KMS-11 (cell line): ENCODE data around the gene CLSTN1.

Experiments
- H2AFZ ChIP-seq: fragments of 200-600 bp; sonication (generic); 2 replicates; pipeline ENCODE4 v1.6.1; 2016; ENCODE audit warnings: antibody characterized with exemption, mixed run types, low read depth
- H3K27ac ChIP-seq: fragments of 200-600 bp; sonication (generic); 2 replicates; pipeline ENCODE4 v1.6.1; 2016; ENCODE audit warnings: mild to moderate bottlenecking, mixed run types
- H3K27me3 ChIP-seq: fragments of 200-600 bp; sonication (generic); 2 replicates; pipeline ENCODE4 v1.6.1; 2017; ENCODE audit warnings: mild to moderate bottlenecking, low read depth, mixed run types, moderate library complexity; ENCODE audit not compliant: insufficient read depth
- H3K36me3 ChIP-seq: fragments of 200-600 bp; sonication (generic); 2 replicates; pipeline ENCODE4 v1.6.1; 2017; ENCODE audit warnings: mild to moderate bottlenecking, mixed run types; ENCODE audit not compliant: insufficient read depth
- H3K4me1 ChIP-seq: fragments of 200-600 bp; sonication (generic); 2 replicates; pipeline ENCODE4 v1.6.1; 2016; ENCODE audit warnings: mild to moderate bottlenecking, low read depth, mixed run types; ENCODE audit not compliant: poor library complexity, severe bottlenecking
- H3K4me2 ChIP-seq: fragments of 200-600 bp; sonication (generic); 2 replicates; pipeline ENCODE4 v1.7.0; 2016; ENCODE audit warnings: mild to moderate bottlenecking, mixed run types
- H3K4me3 ChIP-seq: fragments of 200-600 bp; sonication (generic); IDR thresholded peaks from 2 replicates; pipeline ENCODE4 v1.6.1; 2017; ENCODE audit warnings: low read depth, low read length, mixed read lengths; ENCODE audit not compliant: insufficient read depth
- H3K79me2 ChIP-seq: fragments of 200-600 bp; sonication (generic); 2 replicates; pipeline ENCODE4 v1.6.1; 2016; ENCODE audit warnings: low read depth, mixed run types; ENCODE audit not compliant: insufficient read depth
- H3K9ac ChIP-seq: fragments of 200-600 bp; sonication (generic); 2 replicates; pipeline ENCODE4 v1.6.1; 2016; ENCODE audit warnings: mild to moderate bottlenecking, mixed run types
- H4K20me1 ChIP-seq: fragments of 200-600 bp; sonication (generic); 2 replicates; pipeline ENCODE4 v1.6.1; 2016; ENCODE audit warnings: mild to moderate bottlenecking, mixed run types; ENCODE audit not compliant: insufficient read depth
- CTCF ChIP-seq: fragments of 200-600 bp; sonication (generic); conservative IDR thresholded peaks from 2 replicates; pipeline ENCODE4 v1.6.1; 2017; ENCODE audit warnings: low read depth, mild to moderate bottlenecking, antibody characterized with exemption, low read length, moderate library complexity, mixed read lengths

CLSTN1 gene

DNA sequence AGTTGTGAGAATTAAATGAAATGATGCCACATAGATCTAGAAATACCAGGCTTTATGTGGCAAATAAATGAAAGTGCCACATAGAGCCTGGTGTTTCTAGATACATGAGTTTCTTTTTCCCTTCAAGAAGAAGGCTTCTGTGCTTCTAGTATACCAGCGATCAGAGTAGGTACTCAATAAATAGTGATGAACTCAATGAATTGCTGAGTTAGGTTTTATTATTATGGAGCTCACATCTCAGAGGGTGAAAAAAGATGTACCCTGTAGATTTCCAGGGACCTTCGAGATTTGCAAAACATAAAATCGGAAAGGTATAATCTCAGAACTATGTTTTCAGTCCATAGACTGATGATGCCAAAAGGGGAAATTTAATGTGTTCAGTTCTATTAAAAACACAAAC is 2.3 kb upstream of the CLSTN1 start:
- Histone ChIP-seq H3K27ac (no peak overlapping the region), H2AFZ (no peak overlapping the region), H3K79me2 (peaks cover 19% of the 10 kb centered on the region), H3K4me2 (no peak overlapping the region), H3K27me3 (no peaks in the 10 kb centered on the region; the same call in 1 of the 2 replicates), H3K4me3 (no peak overlapping the region), H3K36me3 (no peaks in the 10 kb centered on the region), H3K9ac (no peak overlapping the region), H3K4me1 (peaks cover 16% of the 10 kb centered on the region), H4K20me1 (peaks cover 16% of the 10 kb centered on the region)
- no peak for TF ChIP-seq CTCF

GRCh38 chr1:9825093-9826074 is 1.6 kb upstream of the CLSTN1 start:
- no peak overlapping the region for H3K4me3 ChIP-seq
- H3K4me1 ChIP-seq, result peaks cover 21% of the 10 kb centered on the region
- H3K4me2 ChIP-seq, result no peak overlapping the region
- no peak overlapping the region for H3K9ac ChIP-seq
- no peak overlapping the region; the same call in 1 of the 2 replicates for H2AFZ ChIP-seq
- H3K27ac ChIP-seq, result no peak overlapping the region
- no peak for TF ChIP-seq CTCF
- peaks cover 16% of the 10 kb centered on the region for H4K20me1 ChIP-seq
- peaks cover 26% of the 10 kb centered on the region for H3K79me2 ChIP-seq
- no peaks in the 10 kb centered on the region for H3K36me3 ChIP-seq
- H3K27me3 ChIP-seq, result no peaks in the 10 kb centered on the region; the same call in 1 of the 2 replicates

- no peaks in the 10 kb centered on the region; the same call in 1 of the 2 replicates for H3K27me3 ChIP-seq
- H2AFZ ChIP-seq, result peak overlapping the region; percentile 64; the same call in 1 of the 2 replicates
- TF ChIP-seq CTCF, result no peak
- peaks cover 28% of the 10 kb centered on the region for H3K4me1 ChIP-seq
- no peak overlapping the region for H3K9ac ChIP-seq
- H3K36me3 ChIP-seq, result no peaks in the 10 kb centered on the region
- no peak overlapping the region for H3K27ac ChIP-seq
- peaks cover 33% of the 10 kb centered on the region for H3K79me2 ChIP-seq
- H3K4me3 ChIP-seq, result no peak overlapping the region
- H3K4me2 ChIP-seq, result 0 out of 2 replicates have a peak overlapping the region, but pooled peaks have one; percentile 44
- peaks cover 16% of the 10 kb centered on the region for H4K20me1 ChIP-seq
Observed at GRCh38 chr1:9824702-9825089, 931 bp upstream of the CLSTN1 start.

DNA sequence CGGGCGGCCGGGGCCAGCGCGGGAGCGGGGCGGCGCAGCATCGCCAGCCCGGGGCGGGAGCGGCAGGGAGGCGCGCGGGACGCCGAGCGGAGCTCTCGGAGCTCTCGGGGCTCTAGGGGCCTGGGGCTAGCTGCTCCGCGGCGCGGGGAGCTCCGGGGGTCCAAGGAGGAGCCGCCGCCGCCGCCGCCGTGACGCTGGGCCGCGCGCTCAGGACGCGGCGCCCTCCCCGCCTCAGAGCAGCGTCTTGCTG is 147 bp downstream of the CLSTN1 start:
- TF ChIP-seq CTCF, result no peak
- no peak overlapping the region for H3K4me3 ChIP-seq
- no peak overlapping the region for H3K27ac ChIP-seq
- peak overlapping the region; percentile 19; the same call in 1 of the 2 replicates for H3K9ac ChIP-seq
- H4K20me1 ChIP-seq, result peaks cover 16% of the 10 kb centered on the region
- no peaks in the 10 kb centered on the region; the same call in 1 of the 2 replicates for H3K27me3 ChIP-seq
- 0 out of 2 replicates have a peak overlapping the region, but pooled peaks have one; percentile 28 for H2AFZ ChIP-seq
- H3K4me2 ChIP-seq, result no peak overlapping the region
- peaks cover 30% of the 10 kb centered on the region for H3K4me1 ChIP-seq
- no peaks in the 10 kb centered on the region for H3K36me3 ChIP-seq
- H3K79me2 ChIP-seq, result peaks cover 43% of the 10 kb centered on the region
